GM18517 (cell line): ENCODE results near the gene UBTD2.
"Not testable (repeated sequence)": the region's sequence is repeated elsewhere in the genome, so short reads cannot be mapped to it uniquely, and the experiment has no call there.

Experiments
- ATAC-seq: cut with Tn5 transposase; IDR thresholded peaks from one replicate; pipeline ENCODE4 v1.9.1; 2021; ENCODE audit warnings: mild to moderate bottlenecking, moderate library complexity; ENCODE audit not compliant: unreplicated experiment

Gene UBTD2

DNA sequence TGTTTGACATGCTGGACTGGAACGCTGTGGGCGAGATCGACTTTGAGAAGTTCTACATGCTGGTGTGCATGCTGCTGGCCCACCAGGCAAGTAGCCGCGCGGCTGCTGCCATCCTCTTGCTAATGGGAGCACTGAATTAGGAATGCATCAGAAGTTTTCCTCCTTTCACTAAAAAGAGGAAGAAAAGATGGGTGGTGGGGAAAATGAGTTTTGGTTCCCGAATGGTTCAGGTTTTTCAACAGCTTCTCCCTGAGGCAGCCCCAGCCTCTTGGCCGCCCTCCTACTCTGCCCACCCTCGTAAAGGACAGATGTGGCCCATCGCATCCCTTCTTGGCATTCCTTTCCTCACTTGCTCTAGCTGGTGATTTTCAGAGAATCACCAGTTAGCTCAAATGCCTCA lies 84.1 kb downstream of the UBTD2 start:
- no peak for ATAC-seq

DNA sequence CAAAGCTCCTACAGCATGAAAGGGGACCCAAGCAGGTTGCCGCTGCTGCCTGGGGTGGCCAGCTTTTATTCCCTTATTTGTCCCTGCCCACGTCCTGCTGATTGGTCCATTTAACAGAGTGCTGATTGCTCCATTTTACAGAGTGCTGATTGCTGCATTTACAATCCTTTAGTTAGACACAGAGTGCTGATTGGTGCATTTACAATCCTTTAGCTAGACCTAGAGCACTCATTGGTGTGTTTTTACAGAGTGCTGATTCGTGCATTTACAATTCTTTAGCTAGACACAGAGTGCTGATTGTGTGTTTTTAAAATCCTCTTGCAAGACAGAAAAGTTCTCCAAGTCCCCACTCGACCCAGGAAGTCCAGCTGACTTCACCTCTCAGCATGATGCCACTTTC lies 85.8 kb downstream of the UBTD2 start:
- ATAC-seq, result not testable (repeated sequence)

DNA sequence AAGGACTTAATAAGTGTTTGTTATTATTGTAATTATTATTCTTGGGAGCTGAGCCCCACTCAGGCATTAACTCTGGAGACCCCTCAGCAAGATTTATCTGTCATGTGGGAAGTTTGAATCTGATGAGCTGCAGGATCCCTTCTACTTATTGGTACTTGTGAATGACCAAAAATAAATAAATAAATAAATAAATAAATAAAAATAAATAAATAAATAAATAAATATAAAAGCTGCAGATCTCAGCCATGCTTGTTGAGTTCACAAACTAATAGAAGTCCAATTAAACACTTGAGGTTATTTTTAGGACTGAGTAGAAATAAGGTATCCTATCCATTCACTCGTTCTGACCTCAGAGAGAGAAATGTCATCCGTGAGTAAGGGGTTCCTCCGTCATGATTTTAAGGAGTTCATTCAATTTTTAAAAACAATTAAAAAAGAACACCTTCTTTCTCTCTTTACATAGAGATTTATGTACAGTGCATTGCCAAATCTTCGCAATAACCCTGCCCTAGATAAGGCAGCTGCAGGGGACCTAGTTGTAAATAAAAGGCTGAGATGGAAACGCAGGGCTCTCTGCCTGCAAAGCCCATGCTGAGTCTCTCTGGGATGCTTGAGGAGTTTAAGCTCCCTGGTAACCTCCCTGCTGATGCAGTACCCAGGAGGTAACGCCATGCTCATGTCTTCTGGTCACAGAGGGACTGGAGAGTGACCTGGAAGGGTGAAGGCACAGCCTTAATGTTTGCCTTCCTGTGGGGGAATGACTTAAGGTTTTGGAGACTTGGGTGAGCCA lies 88.4 kb downstream of the UBTD2 start:
- ATAC-seq, result no peak

GRCh38 chr5:172193872-172194271 lies 89.7 kb downstream of the UBTD2 start, which contains the start of gene EFCAB9:
TSS of gene EFCAB9 (plus strand) at chr5:172194172. CDS start at chr5:172194173, 1 bp downstream.
- no peak for ATAC-seq

DNA sequence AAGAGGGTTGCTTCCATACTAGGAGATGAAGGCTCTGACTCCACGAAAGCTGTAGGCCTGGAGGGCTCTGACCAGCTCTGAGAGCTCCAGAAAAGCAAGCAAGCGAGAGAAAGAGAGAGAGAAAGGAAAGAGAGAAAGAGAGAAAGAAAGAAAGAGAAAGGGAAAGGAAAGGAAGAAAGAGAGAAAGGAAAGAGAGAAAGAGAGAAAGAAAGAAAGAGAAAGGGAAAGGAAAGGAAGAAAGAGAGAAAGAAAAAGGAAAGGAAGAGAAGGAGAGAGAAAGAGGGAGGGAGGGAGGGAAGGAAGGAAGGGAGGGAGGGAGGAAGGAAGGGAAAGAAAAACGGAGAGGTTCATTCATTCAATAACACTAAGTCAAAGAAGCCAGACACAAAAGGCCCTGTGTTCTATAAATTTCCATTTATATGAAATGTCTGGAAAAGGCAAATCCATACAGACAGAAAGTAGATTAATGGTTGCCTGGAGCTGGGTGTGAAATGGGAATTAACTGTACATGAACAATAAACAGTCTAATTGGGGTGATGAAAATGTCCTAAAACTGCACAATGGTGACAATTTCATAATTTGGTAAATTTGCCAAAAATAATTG lies 93.8 kb downstream of the UBTD2 start:
- no peak for ATAC-seq

- ATAC-seq, result no peak
Measured at GRCh38 chr5:172188893-172189692, 94.5 kb downstream of the UBTD2 start.

- ATAC-seq, result peak; percentile 69
Measured at GRCh38 chr5:172188033-172188892, 95.3 kb downstream of the UBTD2 start, which contains the start of gene STK10. TSS of gene STK10 (minus strand) at chr5:172188224. CDS start at chr5:172188042, 182 bp downstream.

DNA sequence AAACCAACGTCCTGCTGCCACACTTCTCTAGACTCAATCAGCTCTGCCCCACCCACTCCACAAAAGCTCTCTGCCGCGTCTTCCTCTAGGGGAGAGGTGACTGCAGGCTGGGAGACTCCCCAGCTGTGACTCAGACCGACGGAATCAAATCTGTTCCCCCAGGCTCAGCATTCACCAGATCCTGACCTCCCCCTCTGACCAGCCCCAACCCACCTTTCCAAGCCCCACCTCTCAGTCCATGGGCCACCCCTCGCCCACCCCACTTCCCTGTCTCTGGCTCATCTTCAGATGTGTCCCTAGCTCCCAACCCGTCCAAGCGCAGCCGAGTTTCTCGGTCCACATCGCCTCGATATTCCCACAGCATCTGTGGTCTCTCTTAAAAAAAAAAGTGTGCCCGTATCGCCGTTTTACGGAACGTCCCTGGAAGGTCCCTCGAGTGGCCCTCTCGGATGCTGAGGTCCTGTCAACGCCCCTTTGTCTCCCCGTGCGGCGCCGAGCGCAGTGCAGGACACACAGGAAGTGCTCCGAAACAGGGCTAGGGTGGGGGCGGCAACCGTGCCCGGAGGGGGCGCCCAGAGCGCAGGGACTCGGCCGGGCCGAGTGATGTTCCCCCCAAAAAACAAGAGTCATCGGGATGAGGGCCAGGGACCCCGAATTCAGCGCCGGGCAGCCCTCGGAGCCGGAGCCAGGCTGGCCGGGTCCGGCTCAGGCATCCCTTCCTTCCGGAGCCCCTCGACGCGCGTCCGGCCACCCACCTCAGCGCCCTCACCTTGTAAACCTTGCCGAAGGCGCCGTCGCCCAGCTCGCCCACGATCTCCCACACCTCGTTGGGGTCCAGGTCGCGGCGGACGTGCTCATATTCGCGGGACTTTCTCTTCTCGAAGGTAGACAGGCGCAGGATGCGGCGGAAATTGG lies 96.2 kb downstream of the UBTD2 start:
- peak; percentile 20 for ATAC-seq

GRCh38 chr5:172186114-172186695 lies 97.4 kb downstream of the UBTD2 start:
- no peak for ATAC-seq

DNA sequence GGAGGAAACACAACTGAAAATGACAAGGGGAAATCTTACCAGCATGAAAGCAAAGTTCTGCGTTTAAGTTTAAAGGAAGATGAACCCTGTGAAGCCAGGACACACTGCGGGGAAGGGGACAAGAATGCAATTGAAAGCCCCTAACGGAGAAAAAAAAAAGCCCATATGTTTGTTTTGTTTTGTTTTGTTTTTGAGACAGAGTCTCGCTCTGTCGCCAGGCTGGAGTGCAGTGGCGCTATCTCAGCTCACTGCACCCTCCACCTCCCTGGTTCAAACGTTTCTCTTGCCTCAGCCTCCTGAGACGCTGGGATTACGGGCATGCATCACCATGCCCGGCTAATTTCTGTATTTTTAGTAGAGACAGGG lies 98.5 kb downstream of the UBTD2 start:
- ATAC-seq, result no peak

DNA sequence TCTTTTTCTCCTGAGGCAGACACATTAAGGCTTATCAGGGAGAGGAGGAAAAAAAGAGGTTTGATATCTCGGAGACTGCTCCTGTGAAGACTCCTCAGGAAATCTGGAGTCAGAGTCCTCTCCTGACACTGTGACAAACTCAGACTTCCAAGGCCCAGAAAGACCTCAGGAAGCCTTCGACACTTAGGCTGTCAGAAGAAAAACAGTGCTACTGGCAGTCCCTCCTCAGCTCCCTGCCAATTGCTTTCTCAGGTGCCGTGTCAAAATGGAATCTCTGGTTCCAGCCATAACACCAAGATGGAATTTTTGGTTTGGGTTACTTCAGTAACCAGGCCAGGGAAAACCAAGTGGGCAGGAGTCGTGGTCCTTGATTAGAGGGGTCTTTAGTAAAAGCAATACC lies 99.7 kb downstream of the UBTD2 start:
- no peak for ATAC-seq

GRCh38 chr5:172182291-172182690 lies 101.3 kb downstream of the UBTD2 start:
- no peak for ATAC-seq

- no peak for ATAC-seq
Measured at GRCh38 chr5:172180936-172181335, 102.6 kb downstream of the UBTD2 start.

GRCh38 chr5:172178991-172179989 lies 104.3 kb downstream of the UBTD2 start:
- no peak for ATAC-seq

GRCh38 chr5:172178301-172178987 lies 105.1 kb downstream of the UBTD2 start:
- ATAC-seq, result no peak

- ATAC-seq, result no peak
Measured at GRCh38 chr5:172177176-172177575, 106.4 kb downstream of the UBTD2 start.

DNA sequence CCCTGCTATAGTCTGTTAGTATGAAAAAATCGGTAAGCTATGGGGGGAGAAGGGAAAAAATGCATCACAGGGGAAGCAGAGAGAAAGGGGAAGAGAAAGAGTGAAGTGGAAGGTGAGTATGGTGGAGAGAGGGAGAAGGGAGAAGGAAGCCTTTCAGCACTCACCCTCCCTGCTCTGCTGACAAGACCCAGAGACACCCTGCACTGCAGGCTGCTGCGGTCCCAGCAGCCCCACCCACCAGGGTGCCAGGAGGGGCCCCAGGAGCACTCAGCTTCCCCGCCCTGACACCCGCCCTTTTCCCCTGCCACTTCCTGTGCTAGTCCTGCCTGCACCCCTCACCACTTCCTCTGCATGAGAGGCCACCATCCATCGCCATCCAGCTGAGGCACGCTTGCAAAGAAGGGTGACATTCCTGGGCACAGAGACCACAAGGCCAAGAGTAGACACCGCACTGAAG lies 108.3 kb downstream of the UBTD2 start:
- ATAC-seq, result peak; percentile 46
